ENCODE data around the gene ENTPD7.

- no peak for TF ChIP-seq CTCF (IDR thresholded peaks at IDR 0.05; ENCODE audit: insufficient read depth, low read length, poor library complexity, severe bottlenecking)
- no peak for TF ChIP-seq EZH2phosphoT487 (conservative IDR thresholded peaks at IDR 0.05; ENCODE audit: low read length)
Observed at GRCh38 chr10:99658622-99659030, 683 bp upstream of the ENTPD7 start.

Measured in SU-DHL-6 (cell line).